ENCODE results near the gene SLC39A12. TPM values are rescaled to one million over a fixed set of nuclear protein-coding genes. Genes with fewer than 3 reads are reported as not detected.

SLC39A12 gene
- total and polyA plus RNA-seq, 10 of the 15 experiments (the other 5 are each of a cell fraction or from before 2014, with no cell fraction given) = 0.47 to 1.5 (median 0.68) TPM; not detected in 1

- FAIRE-seq (no peak), DNase-seq (ENCODE audit: low read depth, low spot score) (no peak), ATAC-seq (no peak)
- no peaks in the 10 kb centered on the region for H3K9me3 ChIP-seq (replicated peaks; ENCODE audit: control insufficient read depth, insufficient read depth, low read length)
- H3K4me3 ChIP-seq = no peak overlapping the region
- H3K27ac ChIP-seq (ENCODE audit: control insufficient read depth, insufficient read depth) = no peak overlapping the region
- no TSS peak for BruUV-seq (replicated peaks)
- H4K20me1 ChIP-seq (ENCODE audit: control insufficient read depth, insufficient read depth) = no peaks in the 10 kb centered on the region
- no peaks in the 10 kb centered on the region for H3K4me1 ChIP-seq (ENCODE audit: control insufficient read depth, insufficient read depth, low read length)
- SMC1A ChIA-PET (ENCODE audit: uncharacterized antibody, unreplicated experiment) = interaction anchor here (0.6 kb wide), 1 partner anchor 1576 kb away, joined by 3 read pairs; no protein-coding TSS in a partner anchor
- POLR2A ChIA-PET = no interaction called here
- TF ChIP-seq IRF4 (IDR thresholded peaks at IDR 0.05; ENCODE audit: low read depth, low read length) (no peak), SKIL (IDR thresholded peaks at IDR 0.05; ENCODE audit: low read depth, poor library complexity, severe bottlenecking) (no peak), MYC (IDR thresholded peaks at IDR 0.05; ENCODE audit: insufficient read depth, insufficient read length, insufficient replicate concordance, low read length, severe bottlenecking) (no peak), ELK1 (IDR thresholded peaks at IDR 0.05; ENCODE audit: low read depth, low read length) (no peak), PML (IDR thresholded peaks at IDR 0.05; ENCODE audit: low read length) (no peak), CREM (IDR thresholded peaks at IDR 0.05; ENCODE audit: low read depth) (no peak), ZNF24 (IDR thresholded peaks at IDR 0.05) (no peak)
- H3K36me3 ChIP-seq (ENCODE audit: control insufficient read depth in 2 of 2, insufficient read depth in 2 of 2, low read length in 1 of 2) = no peaks in the 10 kb centered on the region
- CTCF ChIA-PET = interaction anchor here (0.7 kb wide), 1 partner anchor 51 kb away, joined by 3 read pairs; no protein-coding TSS in a partner anchor
- intact Hi-C loops (cut with micrococcal nuclease; ENCODE audit: unreplicated experiment) = no loop called here
- RAD21 ChIA-PET (ENCODE audit: unreplicated experiment) = no interaction called here
- no peaks in the 10 kb centered on the region for H3K27me3 ChIP-seq (replicated peaks in 1 of 2; ENCODE audit: control insufficient read depth in 2 of 2, insufficient read depth in 2 of 2, low read length in 1 of 2)
- H3K4me2 ChIP-seq (ENCODE audit: control insufficient read depth, insufficient read depth) = no peak overlapping the region
- in situ Hi-C loops (cut with MboI) = no loop called here
- H3K9ac ChIP-seq (ENCODE audit: control insufficient read depth, insufficient read depth, low read length) = no peak overlapping the region
- WGBS (ENCODE audit: insufficient coverage, insufficient replicate concordance, low lambda C conversion rate, missing lambda C conversion rate) = 0% methylated on average over 1 of the region's 1 CpG
- no peaks in the 10 kb centered on the region for H3K79me2 ChIP-seq (ENCODE audit: control insufficient read depth, insufficient read depth, low read length)
- H2AFZ ChIP-seq (ENCODE audit: control insufficient read depth, low read depth, low read length) = no peak overlapping the region
These were observed 128.1 kb downstream of the SLC39A12 start for GRCh38 chr10:18079665-18080295.
